LNCaP clone FGC (cell line): ENCODE measurements around the gene TRIOBP.

Source experiments
- DNase-seq: peaks from one replicate; pipeline ENCODE4 v3.0.0-alpha.2; 2011; ENCODE audit warnings: low read depth
- H3K4me3 ChIP-seq: 2 replicates; pipeline ENCODE4 v1.5.1; 2011; ENCODE audit warnings: mild to moderate bottlenecking, low read depth, low read length, control low read depth
- CTCF ChIP-seq: IDR thresholded peaks from 2 replicates; pipeline ENCODE4 v1.5.1; 2012; ENCODE audit warnings: mild to moderate bottlenecking; ENCODE audit not compliant: control insufficient read depth, insufficient read depth; ENCODE audit errors: extremely low read depth

Gene TRIOBP

GRCh38 chr22:37823134-37823985 lies 126.5 kb downstream of the TRIOBP start, which contains the start of gene GALR3:
GALR3 (plus strand) TSS chr22:37823382; CDS start chr22:37823407, 25 bp downstream.
- no peak within 1 kb of the TSS for H3K4me3 ChIP-seq
- no peak for TF ChIP-seq CTCF
- DNase-seq, result no peak

- no peak overlapping the region for H3K4me3 ChIP-seq
Measured at GRCh38 chr22:37824674-37825641, 128.1 kb downstream of the TRIOBP start.

More at GRCh38 chr22:37824674-37825641, 128.1 kb downstream of the TRIOBP start:
- no peak for DNase-seq
- no peak for TF ChIP-seq CTCF
